ENCODE data around the gene RHCE.

GRCh38 chr1:25450891-25451290, 30.3 kb upstream of the RHCE start:
- TF ChIP-seq POLR2A (IDR thresholded peaks at IDR 0.05; ENCODE audit: low read depth) (no peak), EP300 (IDR thresholded peaks at IDR 0.05) (no peak)
